GM18517 (cell line): ENCODE data around the gene AUTS2.

Experiments
- ATAC-seq: cut with Tn5 transposase; IDR thresholded peaks from one replicate; pipeline ENCODE4 v1.9.1; 2021; ENCODE audit warnings: mild to moderate bottlenecking, moderate library complexity; ENCODE audit not compliant: unreplicated experiment

Gene AUTS2

DNA sequence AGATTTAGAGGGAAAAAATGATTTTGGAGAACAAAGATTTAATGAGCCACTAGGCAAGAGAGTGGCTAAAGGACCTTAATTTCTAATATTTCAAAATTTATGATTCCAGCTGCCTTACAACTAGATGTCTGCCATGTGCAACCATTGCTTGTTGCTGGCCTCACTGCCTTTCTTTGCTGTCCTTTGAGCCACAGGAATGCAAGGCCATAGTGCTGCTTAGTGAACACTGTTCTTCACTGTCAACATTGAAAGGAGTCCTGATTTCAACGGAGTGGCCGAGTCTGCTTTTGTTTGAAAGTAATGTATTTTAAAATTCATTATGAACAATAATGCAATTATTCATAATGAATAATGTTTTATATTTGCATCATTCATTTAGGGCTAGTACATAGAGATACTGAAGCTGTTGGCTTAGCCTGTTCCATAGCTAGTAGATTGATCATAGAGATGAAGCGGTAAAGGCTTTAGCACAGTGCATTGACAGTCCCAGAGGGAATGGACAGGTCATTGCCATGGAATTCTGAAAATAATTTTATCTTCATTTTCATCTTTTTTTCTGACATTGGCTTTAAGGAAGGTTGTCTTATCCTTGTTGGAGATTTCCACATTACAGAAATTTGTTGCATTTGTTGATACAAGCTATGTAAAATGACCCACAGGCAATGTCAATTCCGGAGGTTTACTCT lies 544.1 kb downstream of the AUTS2 start:
- no peak for ATAC-seq

DNA sequence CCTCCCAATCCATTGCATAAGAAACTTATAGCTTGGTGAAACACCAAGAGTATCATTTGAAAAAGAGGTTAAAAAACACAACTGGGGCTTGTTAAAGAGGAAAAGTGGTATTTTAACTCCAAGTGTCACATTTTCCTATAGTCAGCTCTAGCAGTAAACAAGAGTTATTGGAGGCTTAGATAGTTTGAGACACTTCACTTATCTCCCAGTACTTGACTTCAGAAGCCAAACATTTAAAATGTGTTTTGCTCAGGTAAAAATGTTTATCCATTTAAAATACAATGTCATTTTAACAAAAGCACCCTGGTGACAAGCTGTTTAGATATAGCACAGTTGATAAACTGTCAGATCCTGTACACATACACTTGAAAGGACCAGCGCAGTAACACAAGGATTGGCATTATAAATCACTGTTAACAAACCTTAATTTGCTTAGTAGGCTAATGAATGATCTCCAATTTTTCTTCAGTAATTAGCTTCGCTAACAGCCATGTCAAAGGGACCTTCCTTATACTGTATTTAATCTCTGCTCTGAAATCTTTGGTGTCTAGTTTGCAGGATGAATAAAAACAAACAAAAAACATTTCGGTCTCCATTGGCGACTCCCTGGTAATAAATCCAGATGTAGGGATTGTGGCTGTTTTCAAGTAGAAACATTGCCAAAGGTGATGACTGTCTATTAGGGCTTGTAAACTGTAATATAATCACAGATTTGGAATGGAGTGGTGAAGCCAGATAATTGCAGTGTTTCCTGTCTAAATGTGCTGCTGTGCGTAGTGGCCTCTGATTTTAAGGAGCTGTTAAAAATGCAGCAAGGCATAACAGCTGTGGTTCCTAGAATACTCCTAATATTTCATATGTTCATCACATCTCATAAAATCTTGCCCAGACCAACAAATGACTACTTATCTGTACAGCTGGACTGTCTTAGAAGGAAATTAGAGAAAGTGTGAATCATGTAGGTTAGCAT lies 545.1 kb downstream of the AUTS2 start:
- no peak for ATAC-seq

DNA sequence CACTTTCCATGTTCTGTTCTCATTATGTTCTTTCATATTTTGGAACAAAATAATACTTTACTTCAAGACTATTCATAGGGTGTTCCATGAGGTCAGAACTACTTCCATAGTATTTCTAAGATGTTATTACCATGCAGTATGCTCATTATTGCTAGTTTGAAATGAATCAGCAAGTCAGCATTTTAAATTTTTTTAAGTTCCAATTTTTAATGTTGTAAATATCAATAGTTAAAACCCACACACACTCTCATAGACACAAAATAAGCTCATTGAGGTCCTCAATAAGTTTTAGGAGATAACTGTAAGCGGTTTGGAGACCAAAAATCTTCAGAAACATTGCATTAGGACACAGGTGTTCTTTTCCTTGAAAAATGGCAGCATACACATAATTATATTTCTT lies 550.7 kb downstream of the AUTS2 start:
- ATAC-seq, result no peak

DNA sequence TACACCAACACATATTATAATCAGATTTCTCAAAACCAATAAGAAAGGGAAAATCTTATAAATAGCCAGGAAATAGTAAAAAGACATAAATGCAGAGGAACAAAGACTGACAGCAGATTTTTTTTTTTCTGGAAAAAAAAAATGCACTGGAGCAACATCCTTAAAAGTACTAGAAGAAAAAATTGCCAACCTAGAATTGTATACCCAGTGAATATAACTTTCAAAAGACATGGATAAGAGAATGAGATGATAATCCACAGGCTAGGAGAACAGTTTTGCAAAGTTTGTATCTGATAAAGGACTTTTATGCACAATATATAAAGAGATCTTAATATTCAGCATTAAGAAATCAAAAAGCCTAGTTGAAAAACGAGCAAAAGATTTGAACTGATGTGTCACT lies 554.0 kb downstream of the AUTS2 start:
- ATAC-seq, result no peak

DNA sequence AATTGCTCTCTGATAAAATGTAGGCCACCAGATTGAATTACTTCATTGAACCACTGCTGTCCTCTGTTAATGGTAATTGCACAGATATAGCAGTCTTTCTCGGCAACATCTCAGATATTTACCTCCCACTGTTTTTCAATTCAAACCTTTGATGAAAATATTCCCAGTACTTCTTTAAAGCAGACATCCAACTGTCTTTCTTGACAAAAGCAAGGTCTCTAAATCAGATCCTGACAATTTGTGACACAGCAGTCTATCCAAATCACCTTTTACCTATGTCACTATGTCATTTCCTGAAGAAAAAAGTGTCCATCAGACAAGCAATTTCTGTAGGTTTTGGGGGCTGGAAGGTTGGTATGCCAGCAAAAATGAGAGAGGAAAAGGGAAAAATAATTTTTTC lies 555.7 kb downstream of the AUTS2 start:
- no peak for ATAC-seq

DNA sequence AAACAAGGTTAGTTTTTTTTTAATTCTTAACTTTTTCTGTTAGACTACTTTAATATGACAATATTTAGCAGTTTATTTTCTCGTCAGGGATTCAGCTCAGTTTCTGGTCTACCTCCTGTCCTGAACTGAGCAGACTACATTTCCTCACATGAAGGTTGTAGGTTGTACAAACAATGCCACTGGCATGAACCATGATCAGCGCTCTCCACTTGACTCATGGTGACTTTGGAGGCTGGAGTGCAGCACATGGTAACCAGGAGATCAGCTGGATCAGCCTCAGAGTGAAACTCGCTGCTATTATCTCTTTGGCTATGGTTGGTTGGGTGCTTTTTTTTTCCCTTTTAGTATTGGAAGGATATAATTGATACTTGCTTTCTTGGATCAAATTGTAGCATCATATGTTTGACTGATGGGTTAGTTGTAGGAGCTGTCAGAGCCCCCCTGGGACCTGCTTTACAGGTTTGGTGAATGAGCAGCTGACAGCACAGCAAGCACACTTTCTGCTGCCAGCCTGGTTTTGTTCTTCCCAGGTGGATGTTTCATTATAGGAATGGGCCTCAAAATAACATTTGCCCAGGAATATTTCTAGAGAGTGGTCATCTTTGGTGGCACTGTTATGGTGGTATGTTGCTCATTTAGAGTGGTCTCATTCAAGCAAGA lies 556.4 kb downstream of the AUTS2 start:
- ATAC-seq, result no peak

DNA sequence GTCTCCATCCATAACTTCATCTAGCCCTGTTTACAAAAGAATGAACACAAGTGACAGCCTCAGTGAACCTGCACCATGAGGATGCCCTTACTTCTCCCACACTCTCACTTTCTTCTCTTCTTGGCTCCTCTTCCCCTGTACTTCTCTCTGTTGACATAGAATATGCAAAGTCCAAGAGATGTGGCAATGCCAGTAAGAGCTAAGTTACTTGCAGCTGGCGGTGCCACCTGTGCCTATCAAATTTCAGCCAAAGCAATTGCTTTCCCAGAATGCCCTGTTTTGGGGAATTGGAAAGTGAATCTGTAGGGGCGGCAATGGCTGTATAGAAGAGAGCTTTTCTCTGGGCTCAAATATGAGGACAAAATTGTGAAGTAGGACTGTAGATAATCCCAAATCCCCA lies 557.8 kb downstream of the AUTS2 start:
- no peak for ATAC-seq

DNA sequence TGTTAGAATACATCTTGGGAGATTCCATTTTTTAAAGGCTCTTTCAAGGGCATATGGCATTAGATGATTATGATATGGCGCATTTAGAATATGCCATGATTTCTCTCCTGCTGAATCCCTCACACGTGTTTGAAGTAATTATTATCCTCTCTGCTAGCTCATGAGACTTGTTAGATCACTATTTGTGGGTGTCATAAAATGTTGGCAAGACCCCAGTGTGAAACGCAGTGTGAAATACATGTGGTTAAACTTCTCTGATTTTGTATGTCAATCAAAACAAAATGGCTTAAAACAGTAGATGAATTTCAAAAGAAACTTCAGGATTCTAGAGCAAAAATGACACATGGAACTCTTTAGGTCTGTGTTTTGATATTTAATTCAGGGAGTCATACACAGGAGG lies 560.8 kb downstream of the AUTS2 start:
- ATAC-seq, result no peak

DNA sequence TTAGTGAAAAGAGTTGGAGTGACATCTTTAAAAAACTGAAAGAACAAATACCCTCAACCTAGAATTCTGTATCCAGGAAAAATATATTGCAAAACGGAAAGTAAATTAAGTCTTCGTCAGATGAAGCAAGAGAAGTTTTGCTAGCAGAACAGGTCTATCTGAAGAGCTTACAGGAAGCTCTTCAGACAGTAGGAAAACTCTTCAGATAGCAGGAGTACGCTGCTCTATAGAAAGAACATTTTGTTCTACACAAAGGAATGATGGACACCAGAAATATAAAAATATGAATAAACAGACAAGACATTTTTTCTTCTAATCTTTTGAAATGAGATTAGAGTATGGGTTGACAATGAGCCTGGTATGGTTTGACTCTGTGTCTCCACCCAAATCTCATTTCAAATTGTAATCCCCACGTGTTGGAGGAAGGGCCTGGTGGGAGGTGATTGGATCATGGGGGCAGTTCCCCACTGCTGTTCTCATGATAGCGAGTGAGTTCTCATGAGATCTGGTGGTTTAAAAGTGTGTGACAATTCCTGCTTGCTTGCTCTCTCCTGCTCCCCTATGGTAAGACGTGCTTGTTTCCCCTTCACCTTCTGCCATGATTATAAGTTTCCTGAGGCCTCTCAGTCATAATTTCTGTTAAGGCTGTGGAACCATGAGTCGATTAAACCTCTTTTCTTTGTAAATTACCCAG lies 567.3 kb downstream of the AUTS2 start:
- ATAC-seq, result no peak

DNA sequence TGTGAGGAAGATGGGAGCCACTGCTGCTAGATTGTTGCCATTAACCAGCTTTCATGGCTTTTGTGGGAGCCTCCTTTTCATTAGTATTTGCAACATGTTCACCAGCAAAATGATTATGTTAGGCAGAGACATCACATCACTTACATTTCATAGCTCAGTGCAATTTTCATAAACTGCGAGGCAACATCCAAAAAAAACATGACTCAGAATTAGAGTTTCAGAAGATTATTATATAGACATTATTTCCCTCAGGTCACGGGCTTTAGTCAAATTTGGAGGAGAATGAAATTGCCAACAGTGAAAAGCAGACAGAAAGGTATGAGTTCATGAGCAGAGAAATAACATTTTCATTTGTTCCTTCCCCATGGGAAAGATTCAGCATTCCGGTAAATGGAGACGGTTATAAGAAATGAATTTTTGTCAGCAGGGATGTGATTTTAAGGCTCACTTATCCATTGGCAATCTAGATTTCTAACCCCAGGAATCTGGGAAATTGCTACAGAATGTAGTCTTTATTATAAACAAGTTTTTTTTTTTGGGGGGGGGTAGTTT lies 573.2 kb downstream of the AUTS2 start:
- no peak for ATAC-seq

DNA sequence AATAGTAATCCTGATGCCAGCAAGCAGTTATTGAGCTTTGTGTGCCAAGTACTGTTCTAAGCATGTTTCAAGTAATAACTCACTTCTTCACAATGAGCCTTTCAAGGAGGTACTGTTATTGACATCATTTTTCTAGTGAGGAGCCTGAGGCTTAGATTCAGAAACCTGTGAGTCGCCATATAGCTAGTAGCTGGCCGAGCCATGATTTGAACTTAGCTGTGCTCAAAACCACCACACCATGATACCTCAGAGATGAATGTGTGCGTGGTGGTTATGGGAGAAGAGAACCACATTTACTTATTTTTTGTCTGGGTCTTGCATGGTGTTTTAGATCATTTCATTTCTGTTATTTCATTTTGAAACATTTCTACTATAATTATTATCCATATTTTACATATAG lies 578.9 kb downstream of the AUTS2 start:
- no peak for ATAC-seq

DNA sequence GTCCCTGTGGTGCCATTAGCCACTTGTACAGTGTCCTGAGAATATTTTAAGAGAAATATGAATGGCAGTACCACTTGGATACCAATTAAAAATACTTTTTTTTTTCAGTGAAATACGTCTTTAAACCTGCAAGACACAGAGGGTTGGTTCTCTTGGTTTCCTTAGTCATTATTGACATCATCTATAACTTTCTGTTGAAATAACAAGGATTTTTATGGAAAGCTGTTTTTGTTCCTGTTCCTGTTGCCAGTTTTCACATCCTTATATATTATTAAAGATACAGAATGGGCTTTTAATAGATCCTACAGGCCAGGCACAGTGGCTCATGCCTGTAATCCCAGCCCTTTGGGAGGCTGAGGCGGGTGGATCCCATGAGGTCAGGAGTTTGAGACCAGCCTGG lies 579.9 kb downstream of the AUTS2 start:
- no peak for ATAC-seq

DNA sequence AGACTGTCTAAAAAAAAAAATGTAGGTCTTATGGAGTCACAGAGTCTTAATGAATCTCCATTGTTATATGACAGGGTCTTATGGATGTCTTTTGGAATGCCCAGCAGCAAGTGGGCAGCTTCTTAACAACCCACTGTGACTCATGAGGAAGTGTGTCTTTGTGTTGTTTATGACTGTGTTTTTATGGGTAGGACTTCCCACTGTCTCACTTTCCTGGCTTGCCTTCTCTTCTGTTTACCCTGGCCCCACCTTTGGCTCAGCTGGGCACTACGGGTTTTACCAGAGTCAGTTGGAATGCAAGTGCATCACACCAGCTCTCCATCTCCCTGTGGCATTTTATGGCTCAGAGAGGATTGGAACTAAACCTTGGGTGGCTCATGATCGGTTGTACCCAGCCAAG lies 580.5 kb downstream of the AUTS2 start:
- no peak for ATAC-seq

DNA sequence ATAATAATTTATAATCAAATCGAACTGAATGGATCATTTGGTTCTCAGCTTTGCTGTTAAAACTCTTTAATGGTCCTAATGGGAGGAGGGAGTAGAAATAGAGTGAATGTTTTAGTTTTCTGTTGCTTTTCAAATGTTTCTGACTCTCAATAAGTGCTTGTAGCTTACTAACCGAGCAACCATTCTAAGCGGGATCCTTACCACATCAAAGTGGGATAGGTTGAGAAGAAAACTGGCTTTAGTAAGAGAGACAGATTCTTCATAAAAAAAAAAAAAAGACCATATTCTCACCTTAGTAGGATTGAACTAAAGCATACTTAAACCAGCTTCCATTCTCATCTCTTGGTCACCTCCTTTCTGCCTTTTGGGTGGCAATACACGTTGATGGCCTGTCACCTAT lies 584.2 kb downstream of the AUTS2 start:
- no peak for ATAC-seq

DNA sequence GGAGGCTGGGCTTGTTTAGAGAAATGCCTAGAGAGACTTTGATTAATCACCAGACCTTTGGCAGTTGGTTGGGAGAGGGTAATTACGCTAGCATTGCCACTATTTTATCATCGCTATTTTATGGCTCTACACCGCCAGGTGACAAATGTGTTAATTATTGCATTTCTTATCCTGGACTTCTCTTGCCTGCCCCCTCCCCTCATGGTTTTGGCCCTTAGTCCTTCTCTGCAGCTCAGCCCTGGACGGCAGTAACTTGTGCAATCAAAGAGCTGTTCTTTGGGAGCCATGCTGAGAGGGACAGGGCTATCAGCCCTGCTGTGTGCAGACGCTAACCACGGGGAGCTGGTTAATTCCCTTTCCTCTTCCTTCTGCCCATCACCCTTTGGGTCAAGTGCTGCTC lies 585.0 kb downstream of the AUTS2 start:
- no peak for ATAC-seq

DNA sequence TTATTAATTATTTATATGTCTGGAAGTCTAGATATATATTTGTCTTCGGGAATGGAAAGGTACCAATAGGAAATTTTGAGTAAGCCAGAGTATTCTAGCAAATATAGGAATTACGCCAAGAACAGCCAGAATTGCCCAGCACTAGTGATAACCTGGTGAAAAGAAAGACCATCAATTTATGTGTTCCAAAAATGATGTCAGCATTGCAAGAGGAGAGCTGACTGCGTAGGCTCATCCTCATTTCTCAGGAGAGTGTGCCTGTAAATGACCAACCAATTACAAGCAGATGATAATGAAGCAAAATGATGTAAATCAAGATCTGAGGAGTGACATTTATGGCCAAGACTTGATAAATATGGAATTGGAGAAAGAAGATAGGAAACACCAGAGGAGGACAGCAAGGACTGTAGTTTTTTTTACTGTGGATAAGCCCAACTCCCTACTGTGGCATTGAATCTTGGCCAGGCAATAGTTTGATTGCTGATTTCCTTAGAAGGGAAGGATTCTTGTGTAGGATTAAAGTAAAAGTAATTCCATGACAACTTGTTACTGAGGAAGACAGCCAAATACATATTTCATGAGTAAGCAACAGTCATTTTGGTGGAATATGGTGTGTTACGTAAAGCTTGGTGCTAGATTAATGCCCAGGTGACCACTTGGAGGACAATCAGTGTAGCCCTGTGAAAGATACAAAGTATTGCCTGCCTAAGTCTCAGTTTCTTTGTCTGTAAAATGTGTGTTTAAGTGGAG lies 590.8 kb downstream of the AUTS2 start:
- ATAC-seq, result no peak

DNA sequence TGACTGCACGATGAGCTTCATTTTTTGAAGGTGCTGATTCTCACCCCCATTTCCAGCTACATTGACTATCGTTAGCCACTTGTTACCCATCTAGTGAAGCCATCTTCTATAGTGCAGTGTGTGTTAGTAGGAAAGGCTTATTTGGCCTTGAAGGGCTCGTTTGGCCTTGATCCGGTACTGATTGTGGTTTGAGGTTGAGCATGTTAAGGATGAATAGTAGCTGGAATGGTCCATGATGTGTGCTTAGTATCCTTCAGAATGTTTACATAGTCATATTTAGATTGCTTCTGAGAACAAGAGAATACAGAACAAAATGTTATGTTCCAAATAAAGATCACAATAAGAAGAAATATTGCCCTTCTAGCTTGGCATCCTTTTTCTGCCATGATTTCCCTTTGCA lies 591.5 kb downstream of the AUTS2 start:
- ATAC-seq, result no peak

DNA sequence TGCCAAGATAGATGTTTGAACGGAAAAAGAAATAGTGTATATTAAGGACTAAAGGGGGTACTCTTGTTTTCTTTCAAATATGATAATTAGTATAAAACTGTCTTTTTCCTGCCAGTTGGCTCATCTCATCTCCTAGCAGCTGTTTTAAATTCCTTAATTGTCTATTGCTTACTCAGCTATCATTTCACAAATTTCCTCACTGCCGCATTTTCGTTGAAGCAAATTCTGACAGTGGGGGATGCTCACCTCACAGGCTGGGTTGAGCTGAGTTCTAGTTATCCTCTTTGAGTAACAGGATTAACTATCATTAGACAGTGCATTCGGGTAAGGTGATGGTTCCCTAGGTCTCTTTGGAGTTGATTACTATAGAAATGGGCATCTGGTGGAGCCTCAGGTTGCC lies 592.0 kb downstream of the AUTS2 start:
- no peak for ATAC-seq

DNA sequence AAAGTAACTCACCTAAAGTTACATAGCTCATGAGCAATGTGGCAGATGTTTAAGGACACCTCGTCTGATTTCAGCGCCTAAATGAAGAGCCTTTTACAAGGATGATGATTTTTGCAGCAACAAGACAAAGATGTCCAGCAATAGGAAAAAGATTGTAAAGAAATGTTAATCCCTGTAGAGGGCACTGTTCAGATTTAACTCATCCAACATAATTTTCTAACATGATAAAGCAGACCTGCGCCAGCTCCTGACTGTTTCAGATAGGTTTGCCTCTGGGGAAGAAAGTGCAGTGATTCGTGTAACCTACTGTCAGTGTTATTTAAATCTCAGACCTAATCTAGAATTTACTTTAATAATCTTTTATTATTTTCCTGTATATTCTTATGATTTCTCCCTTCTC lies 595.2 kb downstream of the AUTS2 start:
- no peak for ATAC-seq
